Measurements from ENCODE around the gene DYNC2H1.

GRCh38 chr11:103464420-103464819 lies 355.2 kb downstream of the DYNC2H1 start:
- TF ChIP-seq POLR2A (IDR thresholded peaks at IDR 0.05) (no peak), CTCF (IDR thresholded peaks at IDR 0.05) (no peak)
